Measurements from ENCODE around the gene PDE4D. TPM values are rescaled to one million over a fixed set of nuclear protein-coding genes. Genes with fewer than 3 reads are reported as not detected.

PDE4D gene
- total and polyA plus RNA-seq, 10 of the 15 experiments (the other 5 are each of a cell fraction or from before 2014, with no cell fraction given) = 0.87 to 4.1 (median 2.2) TPM

- no peak for TF ChIP-seq ZBTB40 (IDR thresholded peaks at IDR 0.05; ENCODE audit: borderline replicate concordance)
- TF ChIP-seq HDGF (IDR thresholded peaks at IDR 0.05) = no peak
- TF ChIP-seq CBX3 (IDR thresholded peaks at IDR 0.05; ENCODE audit: borderline replicate concordance, low read depth) = no peak
Measured at GRCh38 chr5:59246145-59246869, 647.2 kb downstream of the PDE4D start (continued).

- TF ChIP-seq WRNIP1 (IDR thresholded peaks at IDR 0.05; ENCODE audit: borderline replicate concordance, low read depth, low read length) (no peak), NFYB (IDR thresholded peaks at IDR 0.05; ENCODE audit: insufficient read depth, low read depth, low read length) (no peak), IRF5 (IDR thresholded peaks at IDR 0.05; ENCODE audit: borderline replicate concordance) (no peak), ETV6 (conservative IDR thresholded peaks at IDR 0.05 in 1 of 2, IDR thresholded peaks at IDR 0.05 in 1 of 2; ENCODE audit: borderline replicate concordance in 1 of 2, low read depth in 1 of 2) (no peak), JUND (IDR thresholded peaks at IDR 0.05; ENCODE audit: low read depth, low read length) (no peak), YY1 (IDR thresholded peaks at IDR 0.05; ENCODE audit: low read depth, low read length) (no peak), ZNF592 (IDR thresholded peaks at IDR 0.05) (no peak), RUNX3 (IDR thresholded peaks at IDR 0.05; ENCODE audit: low read length) (no peak)
- no peak for DNase-seq (ENCODE audit: low read depth, low spot score)
Measured at GRCh38 chr5:59245198-59245597, 648.3 kb downstream of the PDE4D start.

More at GRCh38 chr5:59245198-59245597, 648.3 kb downstream of the PDE4D start:
- intact Hi-C loops (cut with micrococcal nuclease; ENCODE audit: unreplicated experiment) = no loop called here
- 0% methylated on average over 3 of the region's 3 CpGs for WGBS (ENCODE audit: insufficient coverage, insufficient replicate concordance, low lambda C conversion rate, missing lambda C conversion rate)
- Histone ChIP-seq H3K4me3 (no peak overlapping the region), H3K9ac (ENCODE audit: control insufficient read depth, insufficient read depth, low read length) (no peak overlapping the region), H3K9me3 (replicated peaks; ENCODE audit: control insufficient read depth, insufficient read depth, low read length) (no peaks in the 10 kb centered on the region), H3K27ac (ENCODE audit: control insufficient read depth, insufficient read depth) (no peak overlapping the region), H3K27me3 (replicated peaks in 1 of 2; ENCODE audit: control insufficient read depth in 2 of 2, insufficient read depth in 2 of 2, low read length in 1 of 2) (peaks cover 0 to 3% of the 10 kb centered on the region in 2 experiments; a peak in 1 of 4 replicates), H3K4me2 (ENCODE audit: control insufficient read depth, insufficient read depth) (no peak overlapping the region), H4K20me1 (ENCODE audit: control insufficient read depth, insufficient read depth) (no peaks in the 10 kb centered on the region), H3K79me2 (ENCODE audit: control insufficient read depth, insufficient read depth, low read length) (no peaks in the 10 kb centered on the region), H2AFZ (ENCODE audit: control insufficient read depth, low read depth, low read length) (no peak overlapping the region), H3K36me3 (ENCODE audit: control insufficient read depth in 2 of 2, insufficient read depth in 2 of 2, low read length in 1 of 2) (no peaks in the 10 kb centered on the region), H3K4me1 (ENCODE audit: control insufficient read depth, insufficient read depth, low read length) (no peaks in the 10 kb centered on the region)
- no peak for ATAC-seq
- no peak for FAIRE-seq
- ChIA-PET CTCF (no interaction called here), SMC1A (ENCODE audit: uncharacterized antibody, unreplicated experiment) (no interaction called here), POLR2A (no interaction called here), RAD21 (ENCODE audit: unreplicated experiment) (no interaction called here)
- no TSS peak for BruUV-seq (replicated peaks)
- in situ Hi-C loops (cut with MboI) = no loop called here

Data from GM12878 (cell line).